OCI-LY3 (cell line): ENCODE data around the gene TREX2.

ENCODE experiments used
- H2AFZ ChIP-seq: fragments of 200-600, 300-600 bp; shearing (Covaris generic); 2 replicates; pipeline ENCODE4 v1.6.0; 2014; ENCODE audit warnings: antibody characterized with exemption, low read depth, low read length
- H3K27ac ChIP-seq: fragments of 200-600, 300-600 bp; sonication (generic); 2 replicates; pipeline ENCODE4 v1.5.1; 2014; ENCODE audit warnings: mild to moderate bottlenecking, low read length, moderate library complexity, mixed read lengths
- H3K27me3 ChIP-seq: fragments of 200-600, 300-600 bp; sonication (generic); 2 replicates; pipeline ENCODE4 v1.6.1; 2014; ENCODE audit warnings: low read depth, low read length, mixed read lengths
- H3K36me3 ChIP-seq: fragments of 200-600, 300-600 bp; sonication (generic); replicated peaks from 2 replicates; pipeline ENCODE3; 2014; ENCODE audit warnings: low read depth, low read length, mixed read lengths
- H3K4me1 ChIP-seq: fragments of 300-600, 200-600 bp; sonication (generic); 2 replicates; pipeline ENCODE4 v1.6.1; 2014; ENCODE audit warnings: low read length, mixed read lengths
- H3K4me2 ChIP-seq: fragments of 200-600, 300-600 bp; sonication (generic); 2 replicates; pipeline ENCODE4 v1.6.1; 2014; ENCODE audit warnings: low read length, mixed read lengths
- H3K4me3 ChIP-seq: fragments of 300-600, 200-600 bp; sonication (generic); 2 replicates; pipeline ENCODE4 v1.5.1; 2014; ENCODE audit warnings: antibody characterized with exemption, mild to moderate bottlenecking, low read length, moderate library complexity
- H3K79me2 ChIP-seq: fragments of 300-600, 200-600 bp; shearing (Covaris generic); 2 replicates; pipeline ENCODE4 v1.6.1; 2014; ENCODE audit warnings: mild to moderate bottlenecking, low read length, mixed read lengths
- H3K9ac ChIP-seq: fragments of 300-600, 200-600 bp; shearing (Covaris generic); 2 replicates; pipeline ENCODE4 v1.6.0; 2014; ENCODE audit warnings: mild to moderate bottlenecking, low read length, moderate library complexity
- H3K9me3 ChIP-seq: fragments of 200-600, 300-600 bp; shearing (Covaris generic); 2 replicates; pipeline ENCODE4 v1.6.1; 2014; ENCODE audit warnings: low read length, mixed read lengths; ENCODE audit not compliant: insufficient read depth
- H4K20me1 ChIP-seq: fragments of 200-600, 300-600 bp; sonication (generic); 2 replicates; pipeline ENCODE4 v1.6.1; 2016; ENCODE audit warnings: low read length, mixed read lengths; ENCODE audit not compliant: insufficient read depth
- CTCF ChIP-seq: fragments of 200-600, 300-600 bp; sonication (generic); IDR thresholded peaks from 2 replicates; pipeline ENCODE4 v1.5.1; 2014; ENCODE audit warnings: antibody characterized with exemption, low read length, low read depth
- EZH2phosphoT487 ChIP-seq: fragments of 200-600 bp; shearing (Covaris generic); IDR thresholded peaks from 2 replicates; pipeline ENCODE4 v1.6.1; 2018; ENCODE audit warnings: antibody characterized with exemption, mixed run types, low read depth

Gene TREX2

GRCh38 chrX:153420851-153421599 lies 24.8 kb downstream of the TREX2 start:
- H3K4me3 ChIP-seq: no peak overlapping the region
- no peak for TF ChIP-seq CTCF
- TF ChIP-seq EZH2phosphoT487: no peak
- no peaks in the 10 kb centered on the region for H3K79me2 ChIP-seq
- no peak overlapping the region for H3K4me2 ChIP-seq
- H3K36me3 ChIP-seq: no peaks in the 10 kb centered on the region
- no peaks in the 10 kb centered on the region for H4K20me1 ChIP-seq
- no peak overlapping the region for H3K9ac ChIP-seq
- H3K9me3 ChIP-seq: no peaks in the 10 kb centered on the region
- no peaks in the 10 kb centered on the region for H3K4me1 ChIP-seq
- H3K27ac ChIP-seq: no peak overlapping the region
- no peaks in the 10 kb centered on the region for H3K27me3 ChIP-seq
- H2AFZ ChIP-seq: no peak overlapping the region

- Histone ChIP-seq H3K4me3 (no peak overlapping the region), H3K9me3 (no peaks in the 10 kb centered on the region), H3K79me2 (no peaks in the 10 kb centered on the region), H3K4me2 (no peak overlapping the region), H3K4me1 (peaks cover 3% of the 10 kb centered on the region; the same call in 1 of the 2 replicates), H4K20me1 (no peaks in the 10 kb centered on the region), H3K36me3 (no peaks in the 10 kb centered on the region), H3K27ac (no peak overlapping the region), H3K27me3 (no peaks in the 10 kb centered on the region), H3K9ac (no peak overlapping the region), H2AFZ (no peak overlapping the region)
- TF ChIP-seq CTCF: no peak
- TF ChIP-seq EZH2phosphoT487: no peak
Observed at GRCh38 chrX:153417637-153418036, 28.2 kb downstream of the TREX2 start.

- no peak overlapping the region for H3K4me3 ChIP-seq
- TF ChIP-seq EZH2phosphoT487 (no peak), CTCF (no peak)
- H3K27me3 ChIP-seq: no peaks in the 10 kb centered on the region
- no peak overlapping the region for H3K4me2 ChIP-seq
- no peaks in the 10 kb centered on the region for H3K36me3 ChIP-seq
- H3K4me1 ChIP-seq: peaks cover 10% of the 10 kb centered on the region; the same call in 1 of the 2 replicates
- H3K9ac ChIP-seq: no peak overlapping the region
- no peaks in the 10 kb centered on the region for H3K9me3 ChIP-seq
- H3K27ac ChIP-seq: no peak overlapping the region
- H4K20me1 ChIP-seq: no peaks in the 10 kb centered on the region
- peaks cover 5% of the 10 kb centered on the region; the same call in 1 of the 2 replicates for H3K79me2 ChIP-seq
- no peak overlapping the region for H2AFZ ChIP-seq
Observed at GRCh38 chrX:153416781-153417450, 28.9 kb downstream of the TREX2 start.

- Histone ChIP-seq H3K4me1 (peaks cover 15% of the 10 kb centered on the region), H3K27me3 (no peaks in the 10 kb centered on the region), H3K9me3 (no peaks in the 10 kb centered on the region), H2AFZ (no peak overlapping the region), H3K9ac (no peak overlapping the region), H3K79me2 (peaks cover 7% of the 10 kb centered on the region; the same call in 1 of the 2 replicates), H3K4me3 (no peak overlapping the region), H4K20me1 (no peaks in the 10 kb centered on the region), H3K27ac (no peak overlapping the region), H3K4me2 (no peak overlapping the region), H3K36me3 (no peaks in the 10 kb centered on the region)
- no peak for TF ChIP-seq EZH2phosphoT487
Observed at GRCh38 chrX:153414856-153415510, 30.9 kb downstream of the TREX2 start.
